Measurements from ENCODE around the gene MT1HL1.

Gene MT1HL1

GRCh38 chr1:237004116-237004515 lies at the start of gene MT1HL1:
MT1HL1 (minus strand) TSS chr1:237004441; CDS start chr1:237004372, 69 bp downstream.
- no peak for DNase-seq (ENCODE audit: extremely low read depth in 1 of 2, low read depth in 1 of 2)

- DNase-seq (ENCODE audit: extremely low read depth in 1 of 2, low read depth in 1 of 2) = no peak
Observed at GRCh38 chr1:237050915-237051314, 46.7 kb upstream of the MT1HL1 start.

DNA sequence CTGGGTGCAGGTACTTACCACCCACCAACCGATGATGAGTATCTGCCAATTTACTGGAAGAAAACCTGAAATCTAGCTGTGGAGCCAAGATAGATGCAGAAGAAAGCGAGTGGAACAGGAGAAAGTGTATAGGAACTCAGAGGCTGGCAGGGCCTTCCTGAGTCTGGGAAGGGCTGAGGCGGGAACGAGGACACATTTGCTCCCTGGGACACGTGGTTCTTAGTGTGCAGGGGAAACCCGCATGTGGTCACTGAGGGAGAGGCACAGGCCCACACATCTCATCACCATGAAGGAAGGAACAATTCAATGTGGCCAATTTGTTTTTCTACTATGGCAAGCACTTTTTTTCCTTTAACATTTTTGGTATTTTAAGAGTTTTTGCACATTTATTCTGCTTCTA lies 45.9 kb upstream of the MT1HL1 start:
- no peak for DNase-seq (ENCODE audit: extremely low read depth in 1 of 2, low read depth in 1 of 2)

DNA sequence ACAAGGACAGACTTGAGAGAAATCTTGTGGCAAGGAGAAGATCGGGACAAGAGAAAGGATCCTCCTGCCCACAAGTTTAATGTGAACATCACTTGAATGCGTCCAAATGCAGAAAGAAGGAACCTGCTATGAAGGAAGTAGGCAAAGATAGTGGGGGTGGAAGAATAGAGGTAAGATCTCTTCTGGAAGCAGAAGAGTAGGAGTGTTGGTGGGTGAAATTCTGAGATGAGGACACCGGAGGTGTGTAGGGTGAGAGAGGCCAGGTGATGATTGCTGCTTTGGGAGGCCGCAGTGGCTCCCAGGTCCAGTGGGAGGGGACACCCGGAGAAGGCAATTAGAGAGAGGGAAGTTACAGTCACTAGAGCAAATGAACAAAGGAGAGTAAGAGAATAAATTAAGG lies 44.6 kb upstream of the MT1HL1 start:
- no peak for DNase-seq (ENCODE audit: extremely low read depth in 1 of 2, low read depth in 1 of 2)

GRCh38 chr1:237045278-237046016 lies 41.2 kb upstream of the MT1HL1 start:
- DNase-seq (ENCODE audit: extremely low read depth in 1 of 2, low read depth in 1 of 2) = no peak

GRCh38 chr1:237043846-237044636 lies 39.8 kb upstream of the MT1HL1 start:
- no peak for DNase-seq (ENCODE audit: extremely low read depth in 1 of 2, low read depth in 1 of 2)

GRCh38 chr1:237042892-237043576 lies 38.8 kb upstream of the MT1HL1 start:
- no peak for DNase-seq (ENCODE audit: extremely low read depth in 1 of 2, low read depth in 1 of 2)

DNA sequence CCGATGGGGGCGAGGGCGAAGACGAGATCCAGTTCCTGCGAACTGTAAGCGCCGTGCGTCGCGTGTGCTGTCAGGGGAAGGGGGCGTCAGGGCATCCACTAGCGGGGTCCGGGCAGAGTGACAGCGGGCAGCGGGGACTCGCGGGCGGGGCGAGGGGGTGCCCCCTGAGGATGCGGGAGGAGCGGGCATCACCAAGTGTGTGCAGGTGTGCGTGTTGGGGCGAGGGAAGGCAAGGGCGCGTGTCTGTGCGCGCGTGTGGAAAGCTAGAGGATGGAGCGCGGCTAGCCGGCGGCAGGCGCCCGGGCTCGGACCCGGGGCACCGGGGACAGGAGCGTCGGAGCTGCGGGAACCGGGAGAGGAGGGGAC lies 38.3 kb upstream of the MT1HL1 start:
- no peak for DNase-seq (ENCODE audit: extremely low read depth in 1 of 2, low read depth in 1 of 2)

- no peak for DNase-seq (ENCODE audit: extremely low read depth in 1 of 2, low read depth in 1 of 2)
Observed at GRCh38 chr1:237041795-237042525, 37.7 kb upstream of the MT1HL1 start, which contains the start of gene RYR2. RYR2 (plus strand) TSS chr1:237042184; CDS start chr1:237042522, 338 bp downstream.

GRCh38 chr1:237041461-237041794 lies 37.2 kb upstream of the MT1HL1 start:
- DNase-seq (ENCODE audit: extremely low read depth in 1 of 2, low read depth in 1 of 2) = no peak

- no peak for DNase-seq (ENCODE audit: extremely low read depth in 1 of 2, low read depth in 1 of 2)
Observed at GRCh38 chr1:237040823-237041222, 36.6 kb upstream of the MT1HL1 start.

DNA sequence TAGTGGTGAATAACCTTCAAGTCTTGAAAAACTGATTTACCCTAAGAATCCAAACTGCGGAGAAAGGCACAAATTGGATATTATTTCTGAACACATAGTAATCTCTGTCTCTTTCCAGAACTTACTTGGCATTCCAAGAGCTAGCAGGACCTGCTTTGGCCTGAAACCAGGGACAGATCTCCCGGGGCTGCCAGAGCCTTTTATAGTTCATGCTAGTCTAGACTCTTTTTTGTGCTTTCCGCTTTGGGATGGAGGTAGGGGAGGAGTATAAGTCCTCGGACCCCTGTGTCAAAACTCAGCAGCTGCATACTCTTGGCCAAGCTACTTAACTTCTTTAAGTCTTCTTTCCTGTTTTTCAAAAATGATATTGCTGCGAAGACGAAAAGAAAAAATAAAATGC lies 34.0 kb upstream of the MT1HL1 start:
- DNase-seq (ENCODE audit: extremely low read depth in 1 of 2, low read depth in 1 of 2) = no peak

DNA sequence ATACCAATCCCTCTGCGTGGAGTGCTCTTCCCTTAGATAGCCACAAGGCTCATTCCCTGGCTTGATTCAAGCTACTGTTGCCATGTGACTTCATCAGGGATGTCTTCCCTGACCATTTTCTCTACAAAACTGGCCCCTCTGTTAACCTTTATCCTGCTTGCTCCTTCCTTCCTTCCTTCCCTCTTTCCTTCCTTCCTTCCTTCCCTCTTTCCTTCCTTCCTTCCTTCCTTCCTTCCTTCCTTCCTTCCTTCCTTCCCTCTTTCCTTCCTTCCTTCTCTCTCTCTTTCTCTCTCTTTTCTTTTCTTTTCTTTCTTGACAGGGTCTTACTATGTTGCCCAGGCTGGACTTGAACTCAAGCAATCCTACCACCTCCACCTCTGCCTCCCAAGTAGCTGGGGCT lies 31.5 kb upstream of the MT1HL1 start:
- no peak for DNase-seq (ENCODE audit: extremely low read depth in 1 of 2, low read depth in 1 of 2)

GRCh38 chr1:237033804-237034203 lies 29.6 kb upstream of the MT1HL1 start:
- DNase-seq (ENCODE audit: extremely low read depth in 1 of 2, low read depth in 1 of 2) = no peak

GRCh38 chr1:237033061-237033460 lies 28.8 kb upstream of the MT1HL1 start:
- DNase-seq (ENCODE audit: extremely low read depth in 1 of 2, low read depth in 1 of 2) = no peak

DNA sequence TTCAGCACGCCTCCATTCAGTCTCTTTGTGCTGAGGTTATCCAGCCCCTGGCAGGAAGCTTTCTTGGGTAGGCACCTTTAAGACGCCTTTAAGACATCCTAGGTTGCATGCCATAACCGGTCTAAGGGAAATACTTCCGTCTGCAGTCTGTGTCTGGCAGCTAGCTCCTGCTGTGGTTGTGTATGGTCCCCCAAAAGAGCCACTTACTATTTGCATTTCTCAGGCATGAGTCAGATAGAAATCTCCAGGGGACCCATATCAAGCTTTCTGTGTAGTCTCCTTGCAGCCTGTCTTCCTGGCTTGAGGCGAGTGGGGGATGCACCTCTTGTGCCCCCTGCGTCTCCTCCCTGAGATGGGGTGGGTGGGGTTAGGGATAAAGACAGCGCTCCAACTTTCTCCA lies 27.8 kb upstream of the MT1HL1 start:
- no peak for DNase-seq (ENCODE audit: extremely low read depth in 1 of 2, low read depth in 1 of 2)

GRCh38 chr1:237031480-237031879 lies 27.2 kb upstream of the MT1HL1 start:
- no peak for DNase-seq (ENCODE audit: extremely low read depth in 1 of 2, low read depth in 1 of 2)

GRCh38 chr1:237029850-237030535 lies 25.8 kb upstream of the MT1HL1 start:
- no peak for DNase-seq (ENCODE audit: extremely low read depth in 1 of 2, low read depth in 1 of 2)

DNA sequence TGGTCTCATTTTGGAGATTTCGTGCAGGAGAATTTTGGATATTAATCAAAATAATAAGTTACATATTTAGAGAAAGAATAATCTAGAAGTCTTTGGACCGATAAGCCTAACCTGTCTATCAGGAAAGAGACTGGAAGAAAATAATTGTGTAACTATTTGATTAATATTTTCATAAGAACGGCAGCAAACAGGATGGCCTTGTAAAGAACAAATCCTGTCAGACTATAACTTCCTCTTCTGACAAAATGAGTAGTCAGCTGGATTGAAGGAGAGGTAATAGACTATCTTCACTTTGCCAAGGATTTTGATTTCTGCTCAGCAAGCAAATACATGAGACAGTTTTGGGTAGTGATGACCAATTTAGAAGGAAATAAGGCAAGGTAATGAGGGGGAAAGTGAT lies 25.0 kb upstream of the MT1HL1 start:
- no peak for DNase-seq (ENCODE audit: extremely low read depth in 1 of 2, low read depth in 1 of 2)

DNA sequence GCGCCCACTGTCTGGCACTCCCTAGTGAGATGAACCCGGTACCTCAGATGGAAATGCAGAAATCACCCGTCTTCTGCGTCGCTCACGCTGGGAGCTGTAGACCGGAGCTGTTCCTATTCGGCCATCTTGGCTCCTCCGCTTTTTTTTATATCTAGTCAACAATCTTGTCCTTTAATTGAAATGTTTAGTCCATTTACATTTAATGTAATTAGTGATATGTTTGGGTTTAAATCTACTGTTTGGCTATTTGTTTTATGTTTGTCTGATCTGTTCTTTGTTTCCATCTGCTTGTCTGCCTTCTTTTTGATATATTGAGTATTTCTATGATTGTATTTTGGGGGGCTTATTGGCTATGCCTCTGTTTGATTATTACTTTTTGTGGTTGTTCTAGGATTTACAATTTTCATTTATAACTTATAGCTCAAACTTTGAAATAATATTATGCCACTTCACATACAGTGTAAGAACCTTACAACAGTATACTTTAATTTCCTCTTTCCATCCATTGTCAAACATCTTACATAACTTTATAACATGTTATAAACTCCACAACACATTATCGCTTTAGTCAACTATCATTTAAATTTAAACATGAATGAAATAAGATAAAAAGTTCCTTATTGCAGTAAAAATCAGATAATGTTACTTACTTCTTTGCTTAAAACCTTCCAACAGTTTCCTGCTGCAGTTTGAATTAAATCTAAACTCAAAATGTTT lies 21.3 kb upstream of the MT1HL1 start:
- no peak for DNase-seq (ENCODE audit: extremely low read depth in 1 of 2, low read depth in 1 of 2)

Data from stimulated activated CD8-positive, alpha-beta memory T cell treated with anti-CD3 and anti-CD28 coated beads, Interleukin-7, amount 100 ng/mL, for 48 hours (primary cell).